Hepatocyte (in vitro differentiated cells): ENCODE results near the gene SLC7A4. TPM values are rescaled to one million over a fixed set of nuclear protein-coding genes. Genes with fewer than 3 reads are reported as not detected.

Experiments
- DNase-seq: peaks from one replicate; pipeline ENCODE4 v3.0.0-alpha.2; 2016; ENCODE audit warnings: low spot score
- H2AFZ ChIP-seq: fragments of 200-600 bp; sonication (generic); 2 replicates; pipeline ENCODE4 v1.6.0; 2016; ENCODE audit warnings: antibody characterized with exemption, mild to moderate bottlenecking
- H3K27ac ChIP-seq: fragments of 200-600 bp; sonication (generic); 2 replicates; pipeline ENCODE4 v1.5.1; 2016; ENCODE audit warnings: mild to moderate bottlenecking
- H3K27me3 ChIP-seq: fragments of 200-600 bp; sonication (generic); 2 replicates; pipeline ENCODE4 v1.6.1; 2016
- H3K36me3 ChIP-seq: fragments of 200-600 bp; sonication (generic); replicated peaks from 2 replicates; pipeline ENCODE4 v1.5.1; 2016; ENCODE audit warnings: low read depth; ENCODE audit not compliant: insufficient read depth
- H3K4me1 ChIP-seq: fragments of 200-600 bp; sonication (generic); 2 replicates; pipeline ENCODE4 v1.5.1; 2016; ENCODE audit warnings: mild to moderate bottlenecking, moderate library complexity; ENCODE audit not compliant: insufficient read depth
- H3K4me2 ChIP-seq: fragments of 200-600 bp; sonication (generic); 2 replicates; pipeline ENCODE4 v1.6.0; 2016
- H3K4me3 ChIP-seq: fragments of 200-600 bp; sonication (generic); 2 replicates; pipeline ENCODE4 v1.5.1; 2016; ENCODE audit warnings: mild to moderate bottlenecking
- H3K79me2 ChIP-seq: fragments of 200-600 bp; sonication (generic); 2 replicates; pipeline ENCODE4 v1.6.0; 2017; ENCODE audit warnings: mild to moderate bottlenecking
- H3K9me2 ChIP-seq: fragments of 200-600 bp; sonication (generic); replicated peaks from 2 replicates; pipeline ENCODE4 v1.6.0; 2017; ENCODE audit warnings: mild to moderate bottlenecking; ENCODE audit not compliant: insufficient read depth
- H3K9me3 ChIP-seq: fragments of 200-600 bp; sonication (generic); 2 replicates; pipeline ENCODE4 v1.5.1; 2016; ENCODE audit warnings: low read depth, mild to moderate bottlenecking
- H4K20me1 ChIP-seq: fragments of 200-600 bp; sonication (generic); 2 replicates; pipeline ENCODE4 v1.6.0; 2016; ENCODE audit warnings: mild to moderate bottlenecking; ENCODE audit not compliant: insufficient read depth, poor library complexity, severe bottlenecking
- CTCF ChIP-seq: fragments of 200-600 bp; sonication (generic); IDR thresholded peaks from 2 replicates; pipeline ENCODE4 v1.5.1; 2016; ENCODE audit warnings: antibody characterized with exemption, mild to moderate bottlenecking; ENCODE audit not compliant: poor library complexity
- EZH2 ChIP-seq: fragments of 200-600 bp; sonication (generic); IDR thresholded peaks from 2 replicates; pipeline ENCODE4 v1.6.1; 2016; ENCODE audit warnings: antibody characterized with exemption, mild to moderate bottlenecking, borderline replicate concordance
- EZH2phosphoT487 ChIP-seq: fragments of 200-600 bp; sonication (generic); IDR thresholded peaks from one replicate; pipeline ENCODE4 v1.6.1; 2018; ENCODE audit warnings: antibody characterized with exemption, mild to moderate bottlenecking, low read depth, moderate library complexity; ENCODE audit not compliant: unreplicated experiment, severe bottlenecking
- WGBS: methylation state at CpG from one replicate; pipeline ENCODE4 v1.1.6; 2016; ENCODE audit warnings: low lambda C conversion rate; ENCODE audit errors: missing lambda C conversion rate; 5-methylcytosine and 5-hydroxymethylcytosine counted together
- polyA plus RNA-seq: library from polyadenylated mRNA; unstranded; fragments of >200 nt; fragmentation: Nextera tagmentation; extraction: Ambion mirVana; gene quantifications from 2 replicates; pipeline ENCODE4 v1.2.1, GENCODE V29; 2016
- total RNA-seq: library from RNA; depleted of rRNA; stranded (reverse); fragments of >200 nt; gene quantifications from 2 replicates; pipeline ENCODE4 v1.2.3, GENCODE V29; 2014

SLC7A4 gene
- total and polyA plus RNA-seq, 2 experiments from 2014 or later, result 140 to 494 TPM

GRCh38 chr22:20992056-20992442 lies 40.3 kb downstream of the SLC7A4 start:
- Histone ChIP-seq H3K79me2 (no peaks in the 10 kb centered on the region), H3K9me2 (no peaks in the 10 kb centered on the region), H3K4me3 (no peak overlapping the region), H4K20me1 (no peaks in the 10 kb centered on the region), H2AFZ (no peak overlapping the region), H3K27me3 (no peaks in the 10 kb centered on the region), H3K36me3 (no peaks in the 10 kb centered on the region), H3K4me1 (no peaks in the 10 kb centered on the region), H3K27ac (no peak overlapping the region), H3K9me3 (no peaks in the 10 kb centered on the region), H3K4me2 (no peak overlapping the region)
- WGBS, result 87% methylated on average over 7 of the region's 7 CpGs
- no peak for DNase-seq
- TF ChIP-seq EZH2 (no peak), EZH2phosphoT487 (no peak), CTCF (no peak)

DNA sequence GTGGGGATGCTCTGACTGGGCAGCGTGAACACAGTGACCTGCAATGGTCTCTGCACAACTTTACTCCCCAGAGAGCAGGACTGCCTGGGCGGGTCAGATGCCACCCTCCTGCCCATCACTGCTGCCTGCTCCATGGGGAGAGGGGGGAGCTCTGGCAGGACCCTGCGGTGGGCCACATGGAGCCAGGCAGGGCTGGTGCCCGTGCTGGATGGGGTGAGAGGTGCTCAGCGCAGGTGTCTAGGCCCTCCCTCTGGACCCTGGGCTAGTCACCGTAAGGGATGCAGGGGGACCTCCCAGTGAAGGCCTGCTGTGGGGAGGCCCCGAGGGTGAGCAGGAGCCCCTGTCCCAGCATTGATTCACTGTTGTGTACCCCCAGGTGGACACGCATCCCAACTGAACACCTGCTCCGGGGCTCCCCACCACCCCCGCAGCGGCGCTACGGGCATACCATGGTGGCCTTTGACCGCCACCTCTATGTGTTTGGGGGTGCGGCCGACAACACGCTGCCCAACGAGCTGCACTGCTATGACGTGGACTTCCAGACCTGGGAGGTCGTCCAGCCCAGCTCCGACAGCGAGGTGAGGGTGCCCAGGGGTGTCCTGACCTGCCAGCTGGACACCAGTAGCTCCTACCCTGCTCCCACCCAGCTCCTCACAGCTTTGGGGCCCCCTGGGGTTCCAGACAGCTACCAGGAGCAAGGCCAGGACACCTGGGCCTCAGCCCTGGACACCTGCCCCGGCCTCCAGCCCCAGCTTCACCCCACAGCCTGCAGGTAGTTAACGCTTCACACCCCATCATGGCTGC lies 40.9 kb downstream of the SLC7A4 start:
- no peak for TF ChIP-seq EZH2phosphoT487
- TF ChIP-seq CTCF, result no peak
- TF ChIP-seq EZH2, result no peak
- no peaks in the 10 kb centered on the region for H3K27me3 ChIP-seq
- H3K4me1 ChIP-seq, result no peaks in the 10 kb centered on the region
- no peak overlapping the region for H3K4me2 ChIP-seq
- H2AFZ ChIP-seq, result no peak overlapping the region
- no peak for DNase-seq
- no peaks in the 10 kb centered on the region for H4K20me1 ChIP-seq
- no peak overlapping the region for H3K4me3 ChIP-seq
- no peaks in the 10 kb centered on the region for H3K79me2 ChIP-seq
- no peaks in the 10 kb centered on the region for H3K36me3 ChIP-seq
- H3K9me2 ChIP-seq, result no peaks in the 10 kb centered on the region
- no peaks in the 10 kb centered on the region for H3K9me3 ChIP-seq
- 97% methylated on average over 24 of the region's 24 CpGs for WGBS
- H3K27ac ChIP-seq, result no peak overlapping the region

DNA sequence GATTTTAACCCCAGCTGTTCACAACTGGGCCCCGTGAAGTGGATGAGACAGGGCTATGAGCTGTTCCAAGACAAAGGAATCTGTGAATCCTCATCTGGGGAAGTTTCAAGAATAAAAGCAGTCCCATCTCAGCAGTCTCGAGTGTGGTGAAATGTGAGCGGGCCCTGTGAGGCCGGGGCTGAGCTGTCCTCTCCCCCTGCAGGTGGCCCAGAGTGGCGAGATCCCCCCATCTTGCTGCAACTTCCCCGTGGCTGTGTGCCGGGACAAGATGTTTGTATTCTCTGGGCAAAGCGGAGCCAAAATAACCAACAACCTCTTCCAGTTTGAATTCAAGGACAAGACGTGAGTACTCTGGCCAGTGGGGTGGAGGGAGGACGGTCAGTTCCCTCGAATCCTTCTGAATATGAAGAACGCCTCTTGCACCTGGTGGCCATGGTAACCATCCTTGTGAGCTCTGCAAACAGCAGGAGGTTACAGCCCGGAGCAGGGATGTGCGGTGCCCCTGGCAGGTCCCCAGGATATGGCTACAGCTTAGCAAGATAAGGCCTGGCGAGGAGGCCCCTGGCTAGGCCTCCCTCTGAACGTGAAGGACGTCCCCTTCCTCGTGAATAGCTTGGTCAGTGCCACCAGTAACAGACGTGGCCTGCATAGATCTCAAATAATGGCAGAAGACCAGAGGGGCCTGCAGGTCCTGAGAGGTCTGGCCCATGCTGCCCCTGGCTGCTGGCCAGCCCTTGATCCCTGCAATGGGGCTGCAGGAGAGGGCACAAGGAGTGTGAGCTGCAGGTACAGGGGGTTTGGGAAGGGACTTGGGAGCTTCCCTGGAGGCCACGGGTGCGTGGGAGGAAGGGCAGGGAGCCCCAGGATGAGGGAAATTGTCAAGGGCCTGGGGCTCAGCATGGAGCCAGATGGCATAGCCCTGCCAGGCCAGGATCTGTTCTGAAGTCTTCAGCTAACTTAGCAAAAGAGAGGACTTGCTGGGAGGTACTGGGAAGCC lies 41.9 kb downstream of the SLC7A4 start:
- no peak for TF ChIP-seq EZH2
- no peak for TF ChIP-seq CTCF
- no peak for TF ChIP-seq EZH2phosphoT487
- Histone ChIP-seq H3K4me3 (no peak overlapping the region), H2AFZ (no peak overlapping the region), H3K9me2 (no peaks in the 10 kb centered on the region), H3K27me3 (no peaks in the 10 kb centered on the region), H3K9me3 (no peaks in the 10 kb centered on the region), H3K36me3 (no peaks in the 10 kb centered on the region), H3K79me2 (no peaks in the 10 kb centered on the region), H3K27ac (no peak overlapping the region), H4K20me1 (no peaks in the 10 kb centered on the region), H3K4me1 (no peaks in the 10 kb centered on the region), H3K4me2 (no peak overlapping the region)
- 85% methylated on average over 21 of the region's 21 CpGs for WGBS
- DNase-seq, result no peak
